Osteocyte (in vitro differentiated cells): Measurements from ENCODE around the gene HECTD1. TPM values are rescaled to one million over a fixed set of nuclear protein-coding genes. Genes with fewer than 3 reads are reported as not detected.
"Not testable (repeated sequence)": the region's sequence is repeated elsewhere in the genome, so short reads cannot be mapped to it uniquely, and the experiment has no call there.

ENCODE experiments used
- DNase-seq: peaks from one replicate; pipeline ENCODE4 v3.0.0; 2021; ENCODE audit warnings: mixed read lengths; ENCODE audit not compliant: unreplicated experiment; ENCODE audit errors: extremely low spot score
- H3K27ac Mint-ChIP-seq: one replicate; pipeline ENCODE4 v1.8.0; 2021; ENCODE audit warnings: mild to moderate bottlenecking, mixed read lengths; ENCODE audit not compliant: unreplicated experiment
- H3K27me3 Mint-ChIP-seq: one replicate; pipeline ENCODE4 v1.8.0; 2021; ENCODE audit warnings: mixed read lengths; ENCODE audit not compliant: unreplicated experiment
- H3K36me3 Mint-ChIP-seq: one replicate; pipeline ENCODE4 v1.8.0; 2021; ENCODE audit warnings: mixed read lengths; ENCODE audit not compliant: unreplicated experiment
- H3K4me1 Mint-ChIP-seq: one replicate; pipeline ENCODE4 v1.8.0; 2021; ENCODE audit warnings: mixed read lengths; ENCODE audit not compliant: unreplicated experiment
- H3K4me3 Mint-ChIP-seq: one replicate; pipeline ENCODE4 v1.8.0; 2021; ENCODE audit warnings: mild to moderate bottlenecking, moderate library complexity, mixed read lengths; ENCODE audit not compliant: unreplicated experiment
- H3K9me3 Mint-ChIP-seq: one replicate; pipeline ENCODE4 v1.8.0; 2021; ENCODE audit warnings: mixed read lengths; ENCODE audit not compliant: unreplicated experiment
- CTCF ChIP-seq: fragments of 200-600 bp; sonication (generic); IDR thresholded peaks from 2 replicates; pipeline ENCODE4 v1.5.0; 2021; ENCODE audit warnings: antibody characterized with exemption, mild to moderate bottlenecking, moderate library complexity
- total RNA-seq: library from RNA; stranded (reverse); gene quantifications from 2 replicates; pipeline ENCODE4 v1.2.1, GENCODE V29; 2021

HECTD1 gene
- total RNA-seq, 1 donor from 2014 or later = 175 TPM

DNA sequence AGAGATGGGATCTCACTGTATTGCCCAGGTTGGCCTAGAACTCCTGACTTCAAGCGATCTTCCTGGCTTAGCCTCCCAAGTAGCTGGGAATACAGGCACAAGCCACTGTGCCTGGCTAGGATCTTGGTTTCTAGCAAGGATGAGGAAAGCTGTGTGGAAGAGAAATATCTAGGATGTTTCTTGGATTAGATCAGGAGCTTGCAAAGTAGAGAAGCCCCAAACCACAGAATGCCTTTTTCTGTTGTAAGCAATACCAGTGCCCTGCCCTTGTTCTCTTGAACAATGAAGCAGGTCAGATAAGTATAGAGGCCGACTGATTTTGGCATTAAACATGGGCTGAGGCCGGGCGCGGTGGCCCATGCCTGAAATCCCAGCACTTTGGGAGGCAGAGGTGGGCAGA is 137.2 kb downstream of the HECTD1 start:
- Mint-ChIP-seq H3K27me3 (no peaks in the 10 kb centered on the region), H3K27ac (no peak overlapping the region), H3K9me3 (peaks cover 5% of the 10 kb centered on the region), H3K36me3 (peaks cover 13% of the 10 kb centered on the region), H3K4me1 (peaks cover 7% of the 10 kb centered on the region), H3K4me3 (no peak overlapping the region)
- DNase-seq = no peak
- no peak for TF ChIP-seq CTCF

DNA sequence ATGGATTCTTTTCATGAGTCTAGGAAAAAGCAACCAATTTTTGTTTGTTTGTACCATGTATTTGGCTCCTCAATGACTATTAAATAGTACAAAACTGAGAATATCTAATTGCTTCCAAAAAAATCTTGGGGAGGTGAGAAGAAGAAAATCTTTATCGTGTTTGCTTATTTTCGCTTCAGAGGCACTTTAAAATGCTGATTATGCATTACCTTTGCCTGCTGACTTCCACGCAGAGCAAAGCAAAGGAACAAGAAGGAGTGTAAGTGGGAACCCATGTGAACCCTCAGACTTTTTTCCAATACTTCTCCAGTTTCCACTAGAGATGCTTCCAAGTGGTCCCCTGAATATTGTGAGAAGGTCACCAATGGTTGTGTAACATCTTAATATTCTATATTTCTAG is 138.2 kb downstream of the HECTD1 start:
- peaks cover 8% of the 10 kb centered on the region for H3K36me3 Mint-ChIP-seq
- no peak overlapping the region for H3K4me3 Mint-ChIP-seq
- no peak for DNase-seq
- no peak overlapping the region for H3K27ac Mint-ChIP-seq
- peaks cover 7% of the 10 kb centered on the region for H3K4me1 Mint-ChIP-seq
- H3K27me3 Mint-ChIP-seq = no peaks in the 10 kb centered on the region
- no peak for TF ChIP-seq CTCF
- no peaks in the 10 kb centered on the region for H3K9me3 Mint-ChIP-seq

DNA sequence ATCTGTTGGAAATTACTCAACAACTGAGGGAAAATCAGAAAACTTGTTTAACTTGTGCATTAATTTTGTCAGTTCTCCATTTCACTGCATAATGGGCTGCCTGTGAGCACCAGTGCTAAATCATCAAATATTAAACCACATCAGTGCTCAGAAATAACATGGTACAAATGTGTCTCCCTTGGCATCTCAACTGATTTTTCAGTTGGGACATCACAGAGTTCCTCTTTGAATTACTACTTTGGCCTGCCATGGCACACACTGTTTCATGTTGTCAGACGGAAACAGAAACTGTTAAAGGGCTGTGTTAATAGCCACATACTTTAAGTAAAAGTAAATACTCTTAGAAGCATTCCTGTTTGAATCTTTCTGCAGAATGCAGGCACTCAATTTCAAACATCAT is 139.4 kb downstream of the HECTD1 start:
- Mint-ChIP-seq H3K27me3 (no peaks in the 10 kb centered on the region), H3K9me3 (no peaks in the 10 kb centered on the region), H3K27ac (no peak overlapping the region), H3K4me1 (peaks cover 7% of the 10 kb centered on the region), H3K4me3 (no peak overlapping the region), H3K36me3 (peaks cover 8% of the 10 kb centered on the region)
- no peak for TF ChIP-seq CTCF
- no peak for DNase-seq

- not testable (repeated sequence) for DNase-seq, H3K27me3 Mint-ChIP-seq, H3K9me3 Mint-ChIP-seq, H3K27ac Mint-ChIP-seq, H3K4me3 Mint-ChIP-seq, H3K4me1 Mint-ChIP-seq, H3K36me3 Mint-ChIP-seq
Measured at GRCh38 chr14:31062908-31063307, 144.7 kb downstream of the HECTD1 start.

DNA sequence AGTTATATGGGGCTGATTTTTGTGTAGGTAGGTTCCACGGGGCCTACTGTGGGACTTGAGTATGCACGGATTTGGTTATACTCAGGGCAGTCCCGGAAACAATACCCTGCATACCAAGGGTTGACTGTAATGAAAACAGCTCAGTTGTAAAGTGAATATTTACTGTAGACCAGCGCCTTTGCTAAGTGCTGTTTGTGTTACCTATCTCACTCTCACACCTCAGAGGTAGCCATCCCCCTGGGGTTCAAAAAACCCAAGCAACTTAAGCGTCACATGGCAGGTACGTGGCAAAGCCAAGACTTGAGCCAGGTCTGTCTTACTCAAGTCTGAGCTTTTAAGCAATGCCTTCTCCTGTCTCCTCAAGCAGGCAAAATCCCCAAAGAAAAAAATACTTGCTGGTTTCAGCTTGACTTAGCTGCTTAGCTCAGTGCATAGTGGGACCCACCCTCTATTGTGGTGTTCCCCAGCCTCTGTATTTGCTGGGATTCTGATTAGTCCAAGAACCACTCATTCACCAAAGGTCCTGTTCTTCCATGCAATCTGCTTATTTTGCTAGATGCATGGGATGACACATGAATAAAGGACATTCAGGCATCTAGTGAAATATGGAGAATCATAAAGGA is 147.2 kb downstream of the HECTD1 start:
- no peaks in the 10 kb centered on the region for H3K36me3 Mint-ChIP-seq
- H3K9me3 Mint-ChIP-seq = no peaks in the 10 kb centered on the region
- no peak overlapping the region for H3K4me3 Mint-ChIP-seq
- DNase-seq = no peak
- no peak for TF ChIP-seq CTCF
- H3K27ac Mint-ChIP-seq = no peak overlapping the region
- H3K27me3 Mint-ChIP-seq = no peaks in the 10 kb centered on the region
- H3K4me1 Mint-ChIP-seq = no peaks in the 10 kb centered on the region
